Endothelial cell (in vitro differentiated cells): ENCODE measurements around the gene ING5. TPM values are rescaled to one million over a fixed set of nuclear protein-coding genes. Genes with fewer than 3 reads are reported as not detected.

Source experiments
- DNase-seq: peaks from one replicate; pipeline ENCODE4 v3.0.0; 2021; ENCODE audit warnings: low spot score
- H3K27ac Mint-ChIP-seq: one replicate; pipeline ENCODE4 v1.8.0; 2021; ENCODE audit warnings: mixed read lengths, inconsistent platforms; ENCODE audit not compliant: unreplicated experiment
- H3K27me3 Mint-ChIP-seq: one replicate; pipeline ENCODE4 v1.8.0; 2021; ENCODE audit warnings: mild to moderate bottlenecking, moderate library complexity, mixed read lengths, inconsistent platforms; ENCODE audit not compliant: unreplicated experiment
- H3K36me3 Mint-ChIP-seq: one replicate; pipeline ENCODE4 v1.8.0; 2021; ENCODE audit warnings: mild to moderate bottlenecking, low read depth, mixed read lengths, inconsistent platforms; ENCODE audit not compliant: unreplicated experiment
- H3K4me1 Mint-ChIP-seq: one replicate; pipeline ENCODE4 v1.8.0; 2021; ENCODE audit warnings: mild to moderate bottlenecking, mixed read lengths, inconsistent platforms; ENCODE audit not compliant: unreplicated experiment
- H3K4me3 Mint-ChIP-seq: one replicate; pipeline ENCODE4 v1.8.0; 2021; ENCODE audit warnings: mild to moderate bottlenecking, mixed read lengths, inconsistent platforms; ENCODE audit not compliant: unreplicated experiment
- H3K9me3 Mint-ChIP-seq: one replicate; pipeline ENCODE4 v1.8.0; 2021; ENCODE audit warnings: mixed read lengths, inconsistent platforms; ENCODE audit not compliant: unreplicated experiment
- CTCF ChIP-seq: fragments of 200-600 bp; sonication (generic); IDR thresholded peaks from one replicate; pipeline ENCODE4 v1.5.0; 2021; ENCODE audit warnings: antibody characterized with exemption; ENCODE audit not compliant: unreplicated experiment
- total RNA-seq: library from RNA; stranded (reverse); fragmentation: NEBNext Ultra II Directional; extraction: Animal tissue kit (Norgen Biotek cat#: 25700); gene quantifications from one replicate; pipeline ENCODE4 v1.2.1, GENCODE V29; 2021; ENCODE audit not compliant: unreplicated experiment

ING5 gene
- total RNA-seq, 1 donor from 2014 or later, result 19.9 TPM

GRCh38 chr2:241751776-241752175, 49.9 kb downstream of the ING5 start:
- Mint-ChIP-seq H3K36me3 (peaks cover 7% of the 10 kb centered on the region), H3K27me3 (peaks cover 7% of the 10 kb centered on the region), H3K9me3 (no peaks in the 10 kb centered on the region), H3K4me3 (no peak overlapping the region), H3K4me1 (peaks cover 4% of the 10 kb centered on the region), H3K27ac (no peak overlapping the region)
- TF ChIP-seq CTCF, result no peak
- DNase-seq, result no peak

GRCh38 chr2:241752253-241752652, 50.4 kb downstream of the ING5 start:
- Mint-ChIP-seq H3K4me1 (peaks cover 4% of the 10 kb centered on the region), H3K27me3 (peaks cover 9% of the 10 kb centered on the region), H3K27ac (no peak overlapping the region), H3K4me3 (no peak overlapping the region), H3K9me3 (no peaks in the 10 kb centered on the region), H3K36me3 (peaks cover 4% of the 10 kb centered on the region)
- no peak for DNase-seq
- TF ChIP-seq CTCF, result no peak

GRCh38 chr2:241752689-241753276, 50.9 kb downstream of the ING5 start:
- H3K27me3 Mint-ChIP-seq, result peaks cover 9% of the 10 kb centered on the region
- H3K9me3 Mint-ChIP-seq, result no peaks in the 10 kb centered on the region
- no peak overlapping the region for H3K4me3 Mint-ChIP-seq
- no peak for TF ChIP-seq CTCF
- peaks cover 4% of the 10 kb centered on the region for H3K4me1 Mint-ChIP-seq
- peaks cover 2% of the 10 kb centered on the region for H3K36me3 Mint-ChIP-seq
- DNase-seq, result no peak
- H3K27ac Mint-ChIP-seq, result no peak overlapping the region

- Mint-ChIP-seq H3K27ac (no peak overlapping the region), H3K36me3 (no peaks in the 10 kb centered on the region), H3K9me3 (no peaks in the 10 kb centered on the region), H3K27me3 (peaks cover 9% of the 10 kb centered on the region), H3K4me3 (no peak overlapping the region), H3K4me1 (peaks cover 4% of the 10 kb centered on the region)
- no peak for DNase-seq
- no peak for TF ChIP-seq CTCF
Measured at GRCh38 chr2:241753493-241753892, 51.7 kb downstream of the ING5 start.

- Mint-ChIP-seq H3K4me1 (peaks cover 4% of the 10 kb centered on the region), H3K27ac (no peak overlapping the region), H3K4me3 (no peak overlapping the region), H3K36me3 (no peaks in the 10 kb centered on the region), H3K9me3 (no peaks in the 10 kb centered on the region), H3K27me3 (peaks cover 9% of the 10 kb centered on the region)
- no peak for TF ChIP-seq CTCF
- no peak for DNase-seq
Measured at GRCh38 chr2:241754042-241754441, 52.2 kb downstream of the ING5 start.
